Fibroblast of lung (primary cell): ENCODE results near the gene TMED5.

Experiments
- EZH2 ChIP-seq: IDR thresholded peaks from 2 replicates; pipeline ENCODE4 v1.5.1; 2012; ENCODE audit warnings: low read length, control low read depth, mild to moderate bottlenecking; ENCODE audit errors: missing control alignments
- TF ChIP-seq, protein P1 (sequence below), 2 donors: IDR thresholded peaks in 1 of 2; conservative IDR thresholded peaks in 1 of 2; 1 replicate in 1 of 2; 2 replicates in 1 of 2; pipeline ENCODE4 v1.5.1; 2011 to 2012; ENCODE audit warnings: low read length in 2 of 2, control low read depth in 1 of 2, inconsistent platforms in 1 of 2, low read depth in 1 of 2, mild to moderate bottlenecking in 1 of 2

- TF ChIP-seq, protein P1, sequence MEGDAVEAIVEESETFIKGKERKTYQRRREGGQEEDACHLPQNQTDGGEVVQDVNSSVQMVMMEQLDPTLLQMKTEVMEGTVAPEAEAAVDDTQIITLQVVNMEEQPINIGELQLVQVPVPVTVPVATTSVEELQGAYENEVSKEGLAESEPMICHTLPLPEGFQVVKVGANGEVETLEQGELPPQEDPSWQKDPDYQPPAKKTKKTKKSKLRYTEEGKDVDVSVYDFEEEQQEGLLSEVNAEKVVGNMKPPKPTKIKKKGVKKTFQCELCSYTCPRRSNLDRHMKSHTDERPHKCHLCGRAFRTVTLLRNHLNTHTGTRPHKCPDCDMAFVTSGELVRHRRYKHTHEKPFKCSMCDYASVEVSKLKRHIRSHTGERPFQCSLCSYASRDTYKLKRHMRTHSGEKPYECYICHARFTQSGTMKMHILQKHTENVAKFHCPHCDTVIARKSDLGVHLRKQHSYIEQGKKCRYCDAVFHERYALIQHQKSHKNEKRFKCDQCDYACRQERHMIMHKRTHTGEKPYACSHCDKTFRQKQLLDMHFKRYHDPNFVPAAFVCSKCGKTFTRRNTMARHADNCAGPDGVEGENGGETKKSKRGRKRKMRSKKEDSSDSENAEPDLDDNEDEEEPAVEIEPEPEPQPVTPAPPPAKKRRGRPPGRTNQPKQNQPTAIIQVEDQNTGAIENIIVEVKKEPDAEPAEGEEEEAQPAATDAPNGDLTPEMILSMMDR (conservative IDR thresholded peaks at IDR 0.05 in 1 of 2, IDR thresholded peaks at IDR 0.05 in 1 of 2; ENCODE audit: low read depth in 1 of 2, low read length in 2 of 2) = no peak
- no peak for TF ChIP-seq EZH2
Measured at GRCh38 chr1:93123201-93123783, 56.9 kb downstream of the TMED5 start.
